ENCODE results near the gene RHOXF1.
"Not testable (repeated sequence)": the region's sequence is repeated elsewhere in the genome, so short reads cannot be mapped to it uniquely, and the experiment has no call there.

RHOXF1 gene

GRCh38 chrX:120085553-120086185, 30.0 kb downstream of the RHOXF1 start:
- not testable (repeated sequence) for DNase-seq

- not testable (repeated sequence) for DNase-seq
Measured at GRCh38 chrX:120077590-120077989, 38.1 kb downstream of the RHOXF1 start, which contains the start of gene RHOXF2B. Gene RHOXF2B, minus strand, starts transcription at chrX:120077690. Its CDS starts 138 bp downstream, at chrX:120077552.

- not testable (repeated sequence) for DNase-seq
Measured at GRCh38 chrX:120066169-120066568, 49.5 kb downstream of the RHOXF1 start.
